Calu3 (cell line): ENCODE measurements around the gene SMIM29. TPM values are rescaled to one million over a fixed set of nuclear protein-coding genes. Genes with fewer than 3 reads are reported as not detected.
"Not testable (repeated sequence)": the region's sequence is repeated elsewhere in the genome, so short reads cannot be mapped to it uniquely, and the experiment has no call there.

Source experiments
- BruUV-seq: library from RNA; stranded (reverse); fragments of 400-500 nt; replicated peaks from 2 replicates; lab custom pipeline; 2021; lab: Mats Ljungman, UMichigan
- CTCF ChIA-PET: fragments of 300-600 bp; sonication (Branson Sonifier 250); formaldehyde crosslinking; loops from one replicate; lab custom pipeline; 2022; ENCODE audit warnings: antibody characterized with exemption; lab: Charles Lee
- DNase-seq: peaks from one replicate; pipeline ENCODE4 v3.0.0; 2022
- H3K27ac Mint-ChIP-seq: one replicate; pipeline ENCODE4 v1.8.0; 2022; ENCODE audit warnings: mixed read lengths; ENCODE audit not compliant: unreplicated experiment
- H3K27me3 Mint-ChIP-seq: one replicate; pipeline ENCODE4 v1.8.0; 2022; ENCODE audit warnings: mixed read lengths; ENCODE audit not compliant: unreplicated experiment
- H3K36me3 Mint-ChIP-seq: one replicate; pipeline ENCODE4 v1.8.0; 2022; ENCODE audit warnings: mild to moderate bottlenecking, moderate library complexity, mixed read lengths; ENCODE audit not compliant: insufficient read depth, unreplicated experiment
- H3K4me1 Mint-ChIP-seq: one replicate; pipeline ENCODE4 v1.8.0; 2022; ENCODE audit warnings: mild to moderate bottlenecking, low read depth, mixed read lengths; ENCODE audit not compliant: unreplicated experiment
- H3K4me3 Mint-ChIP-seq: one replicate; pipeline ENCODE4 v1.8.0; 2022; ENCODE audit warnings: mild to moderate bottlenecking, low read depth, moderate library complexity, mixed read lengths; ENCODE audit not compliant: unreplicated experiment
- H3K9me3 Mint-ChIP-seq: one replicate; pipeline ENCODE4 v1.8.0; 2022; ENCODE audit warnings: low read depth, mixed read lengths; ENCODE audit not compliant: unreplicated experiment
- CTCF ChIP-seq: fragments of 200-600 bp; IDR thresholded peaks from one replicate; pipeline ENCODE4 v1.8.0; 2022; ENCODE audit warnings: antibody characterized with exemption; ENCODE audit not compliant: unreplicated experiment
- intact Hi-C: fragments of 100-400 bp; cut with micrococcal nuclease; formaldehyde crosslinking; loops from one replicate; pipeline ENCODE4 v1.10.0; 2022; ENCODE audit not compliant: unreplicated experiment
- total RNA-seq: library from RNA; stranded (reverse); gene quantifications from 2 replicates; pipeline ENCODE4 v1.2.3, GENCODE V29; 2022

The SMIM29 gene
- total RNA-seq, 1 experiment from 2014 or later = 59.2 TPM

GRCh38 chr6:34245032-34245760, 3.6 kb downstream of the SMIM29 start:
- not testable (repeated sequence) for H3K9me3 Mint-ChIP-seq, H3K27me3 Mint-ChIP-seq, DNase-seq
- peak overlapping the region; percentile 97 for H3K27ac Mint-ChIP-seq
- peaks cover 95% of the 10 kb centered on the region for H3K36me3 Mint-ChIP-seq
- intact Hi-C loops = loop anchor here (2.0 kb wide), 1 partner anchor 48 kb away; no protein-coding TSS in a partner anchor
- TSS peak; percentile 57 for BruUV-seq
- H3K4me1 Mint-ChIP-seq = peaks cover 84% of the 10 kb centered on the region
- H3K4me3 Mint-ChIP-seq = peak overlapping the region; percentile 81
- CTCF ChIA-PET = interaction anchor here (1.6 to 5.4 kb wide), 5 partner anchors 21 to 171 kb away, joined by 4 to 107 read pairs (median 28); no protein-coding TSS in a partner anchor

- Mint-ChIP-seq H3K36me3 (peaks cover 100% of the 10 kb centered on the region), H3K9me3 (no peaks in the 10 kb centered on the region), H3K4me1 (peaks cover 94% of the 10 kb centered on the region), H3K27ac (peak overlapping the region; percentile 97), H3K27me3 (no peaks in the 10 kb centered on the region), H3K4me3 (peak overlapping the region; percentile 81)
- peak; percentile 95 for DNase-seq
- CTCF ChIA-PET = interaction anchor here (0.6 to 2.1 kb wide), 10 partner anchors 20 to 1389 kb away, joined by 3 to 35 read pairs (median 6); no protein-coding TSS in a partner anchor
- peak; percentile 43 for TF ChIP-seq CTCF
- no TSS peak for BruUV-seq
- intact Hi-C loops = loop anchor here (2.0 kb wide), 1 partner anchor 47 kb away; no protein-coding TSS in a partner anchor
Observed at GRCh38 chr6:34243901-34244884, 4.6 kb downstream of the SMIM29 start.

- H3K27me3 Mint-ChIP-seq = no peaks in the 10 kb centered on the region
- intact Hi-C loops = no loop called here
- H3K36me3 Mint-ChIP-seq = peaks cover 100% of the 10 kb centered on the region
- H3K27ac Mint-ChIP-seq = peak overlapping the region; percentile 97
- TF ChIP-seq CTCF = no peak
- no peak for DNase-seq
- peaks cover 100% of the 10 kb centered on the region for H3K4me1 Mint-ChIP-seq
- H3K4me3 Mint-ChIP-seq = peak overlapping the region; percentile 81
- no TSS peak for BruUV-seq
- CTCF ChIA-PET = interaction anchor here (0.6 to 2.1 kb wide), 6 partner anchors 20 to 1388 kb away, joined by 4 to 35 read pairs (median 10); no protein-coding TSS in a partner anchor
- H3K9me3 Mint-ChIP-seq = no peaks in the 10 kb centered on the region
Observed at GRCh38 chr6:34243131-34243771, 5.6 kb downstream of the SMIM29 start.

- DNase-seq = no peak
- no peaks in the 10 kb centered on the region for H3K27me3 Mint-ChIP-seq
- H3K4me1 Mint-ChIP-seq = peaks cover 94% of the 10 kb centered on the region
- BruUV-seq = no TSS peak
- H3K27ac Mint-ChIP-seq = peak overlapping the region; percentile 97
- H3K36me3 Mint-ChIP-seq = peaks cover 100% of the 10 kb centered on the region
- TF ChIP-seq CTCF = no peak
- intact Hi-C loops = no loop called here
- CTCF ChIA-PET = interaction anchor here (1.6 kb wide), 1 partner anchor 46 kb away, joined by 6 read pairs; no protein-coding TSS in a partner anchor
- H3K9me3 Mint-ChIP-seq = no peaks in the 10 kb centered on the region
- peak overlapping the region; percentile 81 for H3K4me3 Mint-ChIP-seq
Observed at GRCh38 chr6:34242252-34243130, 6.3 kb downstream of the SMIM29 start.
